HuH-7.5 (cell line): Measurements from ENCODE around the gene CT55.
A peak's percentile ranks its signal among the peaks of the same experiment; 100 is the strongest.
"Not testable (repeated sequence)": the region's sequence is repeated elsewhere in the genome, so short reads cannot be mapped to it uniquely, and the experiment has no call there.

ENCODE experiments used
- DNase-seq: peaks from one replicate; pipeline ENCODE4 v3.0.0; 2011; ENCODE audit warnings: low spot score

CT55 gene, protein sequence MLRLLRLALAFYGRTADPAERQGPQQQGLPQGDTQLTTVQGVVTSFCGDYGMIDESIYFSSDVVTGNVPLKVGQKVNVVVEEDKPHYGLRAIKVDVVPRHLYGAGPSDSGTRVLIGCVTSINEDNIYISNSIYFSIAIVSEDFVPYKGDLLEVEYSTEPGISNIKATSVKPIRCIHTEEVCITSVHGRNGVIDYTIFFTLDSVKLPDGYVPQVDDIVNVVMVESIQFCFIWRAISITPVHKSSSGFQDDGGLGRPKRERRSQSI

DNA sequence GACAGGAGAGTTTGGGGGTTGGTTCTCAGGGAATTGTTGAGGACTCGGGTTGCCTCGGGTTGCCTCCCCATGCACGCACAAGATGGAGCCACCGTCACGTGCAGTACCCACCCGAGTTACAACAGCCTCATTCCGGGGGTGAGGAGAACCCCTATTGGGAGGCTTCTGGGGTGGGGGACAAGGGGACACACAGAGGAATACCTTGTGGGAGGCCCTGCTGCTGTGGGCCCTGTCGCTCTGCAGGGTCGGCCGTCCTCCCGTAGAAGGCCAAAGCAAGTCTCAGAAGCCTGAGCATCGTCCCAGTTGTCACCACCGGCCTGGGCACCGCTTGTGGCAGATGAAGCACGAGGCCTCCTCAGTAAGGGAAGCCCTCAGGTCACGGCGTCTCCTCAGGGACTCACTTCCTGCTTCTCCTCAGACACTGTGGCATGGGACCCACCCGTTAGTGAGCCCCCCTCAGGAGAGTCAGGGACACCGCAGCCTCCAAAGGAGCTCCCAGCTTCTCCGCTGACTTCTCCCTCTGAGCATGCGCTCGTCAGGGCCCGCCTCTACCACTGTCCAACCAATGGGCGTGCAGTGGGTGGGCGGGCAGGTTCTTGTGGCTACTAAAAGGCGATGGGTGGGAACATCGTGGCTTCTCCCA, at the start of gene CT55:
TSS of gene CT55 (minus strand) at position 522 of the 643 bp plus-strand sequence. CDS start at position 295, 227 bp downstream.
- no peak for DNase-seq

DNA sequence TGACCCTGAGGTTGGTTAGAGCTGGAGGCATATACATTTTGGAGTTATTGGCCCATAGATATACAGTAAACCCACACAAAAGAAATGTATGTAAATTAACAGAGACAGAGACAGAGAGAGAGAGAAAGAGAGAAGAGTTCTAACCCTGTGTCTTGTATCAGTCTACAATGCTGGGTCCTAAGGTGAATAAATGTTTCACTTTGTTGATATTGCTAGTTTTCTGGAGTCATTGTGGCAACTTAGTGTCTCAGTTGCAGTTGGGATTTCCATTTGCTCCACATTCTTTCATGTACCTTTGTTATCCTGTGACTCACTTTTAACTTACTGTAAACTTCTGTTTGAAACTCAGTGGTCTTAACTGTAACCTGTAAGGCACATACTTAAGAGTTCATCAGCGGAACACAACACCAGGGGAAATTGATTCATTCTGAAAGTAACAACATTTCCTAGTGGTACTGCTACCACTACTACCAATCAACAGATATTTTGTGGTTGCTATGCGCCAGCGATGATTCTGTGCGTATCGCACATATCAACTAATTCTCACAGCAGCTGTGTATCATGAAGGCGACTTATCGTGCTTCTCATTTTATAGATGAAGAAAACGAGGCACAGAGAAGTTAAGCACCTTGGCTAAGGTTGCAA, 42.1 kb upstream of the CT55 start:
- DNase-seq: no peak

GRCh38 chrX:135206427-135206826, 35.2 kb upstream of the CT55 start:
- DNase-seq: not testable (repeated sequence)

GRCh38 chrX:135200297-135200696, 29.1 kb upstream of the CT55 start:
- DNase-seq: no peak

DNA sequence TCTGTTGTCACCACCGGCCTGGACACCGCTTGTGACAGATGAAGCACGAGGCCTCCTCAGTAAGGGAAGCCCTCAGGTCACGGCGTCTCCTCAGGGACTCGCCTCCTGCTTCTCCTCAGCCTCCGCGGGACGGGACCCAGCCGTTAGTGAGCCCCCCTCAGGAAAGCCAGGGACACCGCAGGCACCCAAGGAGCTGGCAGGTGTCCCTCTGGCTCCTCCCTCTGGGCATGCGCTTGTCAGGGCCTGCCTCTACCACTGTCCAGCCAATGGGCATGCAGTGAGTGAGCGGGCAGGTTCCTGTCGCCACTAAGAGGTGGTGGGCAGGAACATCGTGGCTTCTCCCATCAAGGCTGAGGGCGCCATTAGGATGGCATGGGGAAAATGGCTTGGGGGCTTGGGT, 23.5 kb upstream of the CT55 start:
- no peak for DNase-seq

DNA sequence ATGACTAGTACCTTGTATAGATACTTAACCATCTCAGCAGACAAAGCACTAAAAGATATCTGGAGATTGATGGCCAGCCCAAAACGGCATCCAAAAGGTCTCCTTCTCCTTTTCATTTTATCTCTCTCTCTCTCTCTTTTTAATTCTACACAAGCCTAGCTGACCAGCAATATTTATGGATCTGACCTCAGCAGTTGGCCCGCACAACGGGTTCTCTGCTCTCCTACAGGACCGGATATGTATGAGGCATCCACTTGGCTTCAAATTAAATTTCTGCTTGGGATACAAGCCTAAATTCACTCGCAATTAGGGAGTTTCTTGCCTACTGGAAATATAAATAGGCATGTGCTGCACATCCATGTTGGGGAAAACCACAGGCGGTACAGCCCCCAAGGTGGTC, 22.5 kb upstream of the CT55 start:
- no peak for DNase-seq

DNA sequence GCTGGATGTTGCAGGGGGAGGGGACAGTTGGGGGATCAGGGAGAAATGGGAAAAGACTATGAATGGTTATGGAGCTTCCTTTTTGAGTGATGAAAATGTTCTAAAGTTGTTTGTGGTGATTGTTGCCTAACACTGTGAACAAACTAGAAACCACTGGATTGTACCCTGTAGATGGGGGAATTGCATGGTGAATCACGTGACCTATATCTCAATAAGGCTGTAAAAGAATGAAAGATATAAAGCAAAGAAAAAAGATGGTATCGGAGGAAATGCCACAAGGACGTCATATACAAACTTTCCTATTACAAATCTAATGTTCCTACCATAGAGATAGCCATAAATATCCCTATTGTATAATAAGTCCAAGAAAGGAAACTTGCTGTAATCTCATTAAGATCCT, 20.6 kb upstream of the CT55 start:
- no peak for DNase-seq

DNA sequence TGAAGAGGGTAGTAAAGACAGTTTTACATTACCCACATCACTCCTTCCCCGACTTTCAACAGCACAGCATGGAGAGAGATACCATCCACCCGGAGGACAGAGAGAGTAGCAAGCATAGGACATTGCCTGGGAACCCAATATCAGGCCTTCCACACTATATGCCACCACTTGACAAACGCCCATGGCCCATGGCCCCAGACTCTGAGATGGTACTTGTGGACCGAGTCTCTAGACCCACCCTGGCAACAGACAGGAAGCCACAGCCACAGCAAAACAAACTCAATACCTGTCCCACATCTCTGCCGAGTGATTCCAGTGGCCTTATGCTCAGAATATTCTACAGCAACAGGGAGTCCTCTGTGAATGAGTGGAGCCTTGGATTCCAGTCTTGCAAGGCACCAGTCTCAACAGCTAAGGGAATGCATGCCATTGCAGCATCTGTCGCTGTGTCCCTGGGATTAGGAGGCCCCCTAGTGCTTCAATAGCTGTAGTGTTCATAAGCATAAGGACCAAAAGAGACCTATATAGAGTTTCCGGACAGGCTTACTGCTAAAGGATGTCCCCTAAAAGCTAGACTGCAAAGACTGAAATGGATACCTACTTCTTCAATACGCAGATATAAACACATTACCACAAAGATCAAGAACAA, 14.7 kb upstream of the CT55 start:
- DNase-seq: peak; percentile 30

GRCh38 chrX:135178636-135179035, 7.4 kb upstream of the CT55 start:
- no peak for DNase-seq

GRCh38 chrX:135170468-135170867, 730 bp downstream of the CT55 start:
- DNase-seq: no peak

DNA sequence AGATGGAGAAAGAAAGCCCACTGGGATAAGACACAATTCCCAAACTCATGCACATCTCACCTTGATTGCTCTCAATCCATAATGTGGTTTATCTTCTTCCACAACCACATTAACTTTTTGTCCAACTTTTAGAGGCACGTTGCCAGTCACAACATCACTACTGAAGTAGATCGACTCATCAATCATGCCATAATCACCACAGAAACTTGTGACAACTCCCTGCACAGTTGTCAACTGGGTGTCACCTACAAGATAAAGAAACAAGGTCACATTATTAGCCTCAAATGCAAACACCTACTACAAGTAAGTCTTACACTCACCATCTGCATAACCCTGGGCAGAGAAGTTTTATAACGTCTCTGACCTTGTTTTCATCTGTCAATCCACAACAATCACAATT, 1.7 kb downstream of the CT55 start:
- DNase-seq: not testable (repeated sequence)

- DNase-seq: no peak
These were observed 2.7 kb downstream of the CT55 start for GRCh38 chrX:135168486-135168885.

DNA sequence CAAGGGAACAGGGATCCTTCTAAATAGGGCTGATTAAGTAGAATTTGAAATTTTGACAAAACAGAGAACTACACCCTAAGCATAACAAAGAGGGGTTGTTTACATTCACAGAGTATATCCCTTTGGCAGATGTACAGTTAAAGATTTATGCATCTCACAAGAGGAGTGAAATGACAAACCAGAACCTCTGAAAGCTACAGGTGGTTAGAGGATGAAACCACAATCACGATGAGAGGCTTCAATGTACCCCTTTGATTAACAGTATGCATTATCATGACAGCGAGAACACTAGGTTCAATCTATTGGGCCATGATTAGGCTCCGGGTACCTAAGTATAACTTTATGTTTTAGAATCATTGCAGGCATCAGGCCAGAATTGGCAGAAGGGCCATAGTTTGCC, 16.5 kb downstream of the CT55 start:
- DNase-seq: not testable (repeated sequence)

- not testable (repeated sequence) for DNase-seq
These were observed 45.1 kb downstream of the CT55 start for GRCh38 chrX:135126145-135126544.

DNA sequence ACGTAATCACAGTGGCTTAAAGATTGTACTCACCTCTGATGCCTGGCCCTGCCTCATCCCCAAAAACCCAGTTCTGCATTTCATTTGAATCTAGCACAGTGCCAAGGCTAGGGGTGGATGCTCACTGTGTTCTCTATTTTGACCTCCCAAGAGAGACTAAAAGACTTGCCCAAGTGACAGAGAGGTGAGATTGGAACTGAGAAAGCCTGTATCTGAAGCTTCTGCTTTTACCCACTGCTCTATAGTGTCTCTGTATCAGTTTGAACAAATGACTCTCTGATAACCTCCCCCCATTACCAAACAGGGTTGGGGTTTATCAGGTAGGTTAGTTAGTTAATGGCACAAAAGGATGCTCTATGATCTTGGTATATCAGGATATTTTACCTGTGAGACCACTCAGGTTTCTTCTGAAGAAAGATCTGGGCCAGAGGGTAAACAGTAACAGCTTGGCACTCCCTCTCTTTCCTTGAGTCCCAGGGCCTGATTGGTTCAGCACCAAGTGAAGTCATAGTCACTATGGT, 51.1 kb downstream of the CT55 start, which contains the start of gene ETDB:
TSS of gene ETDB (minus strand) at position 471 of the 521 bp plus-strand sequence. CDS start 1,265 bp downstream, outside the sequence.
- not testable (repeated sequence) for DNase-seq

GRCh38 chrX:135116064-135116463, 55.1 kb downstream of the CT55 start:
- DNase-seq: not testable (repeated sequence)

DNA sequence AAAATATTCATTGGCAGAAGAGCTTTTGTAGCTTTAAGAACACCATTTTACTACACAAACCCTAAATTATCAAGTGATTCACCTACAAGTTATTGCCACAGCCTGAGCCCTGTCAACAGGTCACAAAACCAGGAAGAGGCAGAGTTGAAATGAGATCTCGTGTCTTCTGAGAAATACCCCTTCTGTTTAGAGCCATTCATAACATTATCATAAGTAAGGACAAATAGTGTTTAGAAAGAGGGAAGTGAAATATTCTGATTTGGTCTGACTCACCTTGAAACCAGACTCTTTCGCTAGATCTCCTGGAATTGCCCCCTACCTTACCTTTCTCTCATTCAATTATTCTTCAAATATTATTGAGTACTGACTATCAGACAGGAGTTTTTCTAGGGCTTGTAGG, 56.8 kb downstream of the CT55 start:
- DNase-seq: no peak

DNA sequence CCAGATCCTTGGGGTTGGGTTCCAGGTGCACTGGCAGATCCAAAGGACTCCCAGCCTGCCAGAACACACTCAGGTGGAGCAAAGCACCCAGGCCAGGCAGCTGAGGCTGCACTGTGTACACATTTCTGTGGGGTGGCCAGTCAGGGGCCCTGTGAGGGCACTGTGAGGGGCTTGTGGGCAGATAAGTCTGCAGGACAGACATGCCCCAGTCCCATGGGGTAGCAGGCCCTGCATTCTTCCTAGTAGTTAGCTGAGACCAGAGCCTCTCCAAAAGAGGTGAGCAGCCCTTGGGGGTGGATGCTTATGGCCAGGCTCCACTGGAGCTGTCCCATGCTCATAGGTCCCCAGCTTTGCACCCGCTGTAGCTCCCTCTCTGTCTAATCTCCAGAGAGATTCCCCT, 58.5 kb downstream of the CT55 start:
- no peak for DNase-seq

GRCh38 chrX:135112096-135112729, 59.0 kb downstream of the CT55 start:
- no peak for DNase-seq

- no peak for DNase-seq
These were observed 61.6 kb downstream of the CT55 start for GRCh38 chrX:135109554-135109953.
